NCI-H524 (cell line): Measurements from ENCODE around the gene PTTG1IP.

Experiments
- DNase-seq, 2 experiments: peaks; one replicate each; lab custom pipeline; 2025; lab: John Stamatoyannopoulos, UW

The PTTG1IP gene

DNA sequence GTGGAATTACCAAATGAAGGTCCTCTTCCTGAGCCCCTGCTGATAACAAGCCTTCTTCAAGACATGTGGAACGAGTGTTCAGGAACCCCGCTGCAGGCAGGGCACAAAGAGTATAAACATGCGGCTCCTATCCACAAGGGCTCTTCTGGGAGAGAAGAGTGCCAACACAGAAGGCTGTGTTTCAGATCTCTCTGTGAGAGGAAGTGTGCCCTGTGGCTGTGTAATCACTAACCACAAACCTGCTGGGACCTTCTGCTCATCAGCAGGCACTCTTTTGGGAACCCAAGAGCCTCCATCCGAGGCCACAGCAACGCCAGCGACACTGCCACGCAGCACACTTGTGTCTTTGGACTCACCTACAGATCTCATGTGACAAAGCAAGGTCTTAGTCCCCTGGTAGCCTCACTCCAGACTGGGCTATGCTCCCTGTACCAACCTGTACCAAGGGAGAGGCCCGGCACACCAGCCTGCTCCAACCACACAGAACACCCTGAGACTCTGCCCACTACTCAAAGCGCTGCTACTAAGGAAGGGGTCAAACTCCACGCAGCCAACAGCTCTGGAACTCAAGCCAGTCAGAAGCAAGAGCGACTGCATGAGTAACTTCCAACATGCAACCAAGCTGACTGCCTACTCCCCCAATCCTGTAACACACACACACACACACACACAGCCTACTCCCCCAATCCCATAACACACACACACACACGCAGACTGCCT is 7.8 kb downstream of the PTTG1IP start:
- no peak for DNase-seq

GRCh38 chr21:44862869-44863685 is 10.4 kb downstream of the PTTG1IP start:
- DNase-seq, result no peak

GRCh38 chr21:44858791-44859190 is 14.7 kb downstream of the PTTG1IP start:
- DNase-seq, result no peak

- no peak for DNase-seq
These were observed 15.2 kb downstream of the PTTG1IP start for GRCh38 chr21:44858291-44858690.

- no peak for DNase-seq
These were observed 16.2 kb downstream of the PTTG1IP start for GRCh38 chr21:44857127-44857892.

GRCh38 chr21:44856131-44856530 is 17.4 kb downstream of the PTTG1IP start:
- DNase-seq, result no peak

DNA sequence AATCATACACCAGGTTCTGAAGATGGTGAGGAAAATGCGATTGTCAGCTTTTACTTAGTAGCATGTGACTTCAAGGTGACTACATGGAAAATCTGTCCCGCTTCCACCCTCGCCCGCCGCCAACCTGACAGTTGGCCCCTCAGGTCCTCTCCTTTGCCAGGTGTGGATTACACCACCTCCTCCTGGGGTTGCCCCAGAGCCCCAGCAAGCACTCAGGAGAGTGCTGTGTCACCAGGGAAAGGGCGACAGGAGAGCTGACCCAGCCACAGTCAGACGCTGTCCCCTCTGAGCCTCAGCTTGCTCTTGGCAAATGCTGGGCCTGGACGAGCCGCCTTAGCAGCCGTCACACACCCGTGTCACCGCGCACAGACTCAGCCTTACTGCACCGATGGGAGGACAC is 17.9 kb downstream of the PTTG1IP start:
- DNase-seq, result no peak

- DNase-seq, result no peak
These were observed 18.6 kb downstream of the PTTG1IP start for GRCh38 chr21:44854664-44855446.

DNA sequence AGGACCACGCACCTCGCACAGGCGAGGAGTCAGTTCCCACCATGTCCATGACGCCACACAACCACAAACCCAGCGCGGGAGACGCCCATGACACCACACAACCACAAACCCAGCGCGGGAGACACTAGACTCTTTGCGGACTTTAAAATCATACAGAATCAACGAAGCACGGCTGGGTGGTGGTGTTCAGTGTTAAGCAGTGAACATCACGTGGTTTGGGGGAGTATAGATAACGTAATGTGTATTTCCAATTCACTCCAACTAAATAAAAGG is 19.2 kb downstream of the PTTG1IP start:
- no peak for DNase-seq

DNA sequence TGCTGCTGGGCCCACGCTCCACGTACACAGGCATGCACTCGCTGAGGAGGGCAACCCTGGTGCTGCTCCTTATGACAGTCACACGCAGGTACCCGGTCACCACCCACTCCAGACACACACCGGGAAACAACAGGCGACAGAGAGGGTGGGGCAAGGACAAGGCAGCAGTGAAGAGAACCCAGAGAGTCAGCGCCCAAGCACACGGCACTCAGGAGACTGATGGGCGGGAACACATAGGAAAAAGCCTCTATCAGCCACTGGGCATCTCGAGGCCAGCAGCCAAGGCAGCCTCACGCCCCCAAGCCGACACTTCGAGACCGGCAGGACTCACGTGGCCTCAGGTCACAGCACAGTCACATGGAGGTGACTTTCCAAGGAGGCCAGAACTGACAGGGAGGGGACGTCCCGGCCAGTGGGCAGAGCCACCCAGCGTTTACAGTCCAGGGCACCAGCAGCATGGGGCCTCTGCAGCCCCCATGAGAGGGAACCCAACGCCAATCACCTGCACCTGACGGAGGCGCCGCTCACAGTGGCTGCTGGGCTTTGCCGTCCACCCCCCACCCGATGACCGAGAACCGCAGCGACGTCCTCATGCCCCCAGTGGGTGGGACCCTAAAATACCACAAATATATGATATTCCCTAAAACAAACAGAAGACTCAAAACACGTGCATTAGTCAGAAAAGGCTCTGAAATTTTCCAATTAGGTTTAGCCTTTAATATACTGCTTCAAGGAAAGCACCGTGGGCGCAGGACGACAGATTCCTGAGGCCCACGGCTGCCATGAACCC is 19.7 kb downstream of the PTTG1IP start:
- no peak for DNase-seq

- DNase-seq, result no peak
These were observed 22.4 kb downstream of the PTTG1IP start for GRCh38 chr21:44850905-44851657.

- no peak for DNase-seq
These were observed 23.2 kb downstream of the PTTG1IP start for GRCh38 chr21:44850208-44850800.

DNA sequence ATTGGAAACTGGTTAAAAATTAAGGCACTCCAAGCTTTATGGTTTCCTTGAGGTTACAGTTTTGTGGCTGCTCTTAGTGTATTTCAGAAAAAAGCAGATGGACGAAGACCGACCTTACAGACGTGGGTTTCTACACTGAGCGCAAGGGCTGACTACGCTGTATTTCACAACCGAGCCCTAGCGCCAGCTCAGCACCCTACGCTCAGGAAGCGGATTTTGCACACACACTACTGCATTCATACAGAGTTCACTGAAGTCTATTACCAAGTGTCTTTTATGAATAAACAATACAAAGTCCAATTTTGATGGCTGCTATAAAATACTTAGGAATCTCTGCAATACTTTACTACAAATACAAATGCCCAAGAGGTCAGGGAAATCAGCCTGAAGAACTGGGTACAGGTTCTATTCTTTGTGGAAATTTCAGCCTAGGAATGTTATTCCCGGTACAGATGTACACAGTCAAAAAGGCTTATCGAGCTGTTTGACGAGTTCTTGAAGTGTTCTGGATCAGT is 23.8 kb downstream of the PTTG1IP start:
- no peak for DNase-seq

DNA sequence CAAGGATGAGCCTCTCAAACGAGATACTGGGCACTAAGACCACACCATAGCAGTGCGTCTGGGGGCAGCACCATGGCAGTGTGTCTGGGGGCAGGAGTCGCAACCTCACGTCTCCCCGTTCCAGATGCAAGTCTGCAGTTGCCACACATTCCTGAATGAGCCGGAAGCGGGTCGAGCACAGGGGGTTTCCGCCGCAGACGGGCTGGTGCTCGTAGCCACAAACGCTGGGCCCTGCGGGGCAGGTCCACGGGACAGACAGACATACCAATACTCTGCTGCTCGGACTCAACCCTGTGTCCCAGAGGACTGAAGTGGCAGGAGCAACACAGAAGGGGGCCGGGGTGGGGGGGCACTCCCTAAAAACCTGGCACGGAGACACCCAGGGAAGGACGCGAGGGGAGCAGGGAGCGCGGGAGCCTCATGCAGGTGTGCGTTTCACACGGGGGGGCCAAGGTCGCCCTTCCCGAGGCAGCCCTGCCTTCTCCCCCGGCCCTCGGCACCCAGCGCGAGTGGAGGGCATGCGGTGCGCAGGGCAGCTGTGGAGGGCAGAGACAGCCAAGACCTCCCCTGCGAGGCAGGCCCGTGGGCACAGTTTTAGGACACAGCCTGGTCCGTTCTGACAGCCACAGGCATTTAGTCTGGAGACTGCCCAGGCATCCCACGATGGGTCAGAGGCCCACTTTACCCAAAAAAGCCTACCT is 24.5 kb downstream of the PTTG1IP start:
- DNase-seq, result no peak

GRCh38 chr21:44847261-44848056 is 26.0 kb downstream of the PTTG1IP start:
- no peak for DNase-seq

DNA sequence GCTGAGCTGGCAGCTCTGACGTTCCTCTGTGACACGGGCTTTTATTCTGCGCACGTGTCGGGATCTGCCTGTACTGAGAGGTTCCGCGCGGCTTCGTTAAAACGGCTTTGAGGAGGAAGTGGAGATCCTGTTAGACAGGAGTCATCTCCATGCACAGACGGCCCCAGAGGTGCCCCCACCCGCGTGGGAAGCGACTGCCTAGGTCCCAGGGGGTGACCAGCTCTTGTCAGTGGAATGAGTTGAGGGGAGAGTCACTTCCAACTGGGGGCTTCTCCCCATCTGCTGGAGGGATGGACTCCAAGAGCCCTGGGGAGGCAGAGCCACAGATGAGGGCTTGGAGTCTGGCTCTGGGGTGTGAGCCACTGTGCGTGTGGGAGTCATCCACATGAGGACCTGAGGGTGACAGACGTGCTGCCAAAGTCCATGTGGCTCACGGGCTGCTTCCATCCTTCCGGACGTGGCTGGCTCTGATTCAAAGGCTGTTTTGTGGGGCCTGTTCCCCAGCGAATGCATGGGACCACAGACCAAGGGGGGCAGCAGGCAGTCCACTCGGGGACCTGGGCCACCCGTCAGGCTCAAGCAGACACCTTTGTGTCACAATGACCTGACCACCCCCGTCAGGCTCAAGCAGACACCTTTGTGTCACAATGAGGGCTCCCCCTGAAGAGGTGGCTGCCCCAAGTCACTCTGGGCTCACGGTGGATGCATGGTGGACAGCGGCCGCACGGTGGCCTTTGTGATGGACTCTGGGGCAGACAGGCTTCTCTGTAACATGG is 26.8 kb downstream of the PTTG1IP start:
- no peak for DNase-seq

GRCh38 chr21:44846224-44846484 is 27.3 kb downstream of the PTTG1IP start:
- DNase-seq, result no peak
